Testis (tissue), 2 donors: ENCODE measurements around the gene IL12RB2.

Source experiments
- CTCF ChIP-seq, 3 experiments: fragments of 450-650 bp in 2 of 3; fragments of 200-600 bp in 1 of 3; sonication (generic) in 1 of 3; IDR thresholded peaks; one replicate each; pipeline ENCODE4 v1.5.1; 2016 to 2019; ENCODE audit warnings: antibody characterized with exemption in 3 of 3, mild to moderate bottlenecking in 2 of 3, moderate library complexity in 1 of 3
- POLR2A ChIP-seq: fragments of 450-650 bp; IDR thresholded peaks from one replicate; pipeline ENCODE4 v1.6.1; 2017; ENCODE audit warnings: antibody characterized with exemption, mild to moderate bottlenecking, moderate library complexity

- no peak for TF ChIP-seq CTCF (IDR thresholded peaks at IDR 0.05)
- no peak for TF ChIP-seq POLR2A
Observed at GRCh38 chr1:67394548-67394947, 86.9 kb downstream of the IL12RB2 start.
